LNCAP (cell line): Measurements from ENCODE around the gene NDE1.

Experiments
- CTCF ChIP-seq: fragments of 450-650 bp; IDR thresholded peaks from 2 replicates; pipeline ENCODE4 v1.5.1; 2017; ENCODE audit warnings: mild to moderate bottlenecking

Gene NDE1

GRCh38 chr16:15773968-15774367 is 123.9 kb downstream of the NDE1 start:
- TF ChIP-seq CTCF: no peak

GRCh38 chr16:15775209-15775608 is 125.2 kb downstream of the NDE1 start:
- no peak for TF ChIP-seq CTCF

- no peak for TF ChIP-seq CTCF
Observed at GRCh38 chr16:15775663-15776304, 125.7 kb downstream of the NDE1 start.
